Measurements from ENCODE around the gene ZMYND10. TPM values are rescaled to one million over a fixed set of nuclear protein-coding genes. Genes with fewer than 3 reads are reported as not detected.

Gene ZMYND10
- total RNA-seq, 1 experiment from 2014 or later: 1.4 TPM

DNA sequence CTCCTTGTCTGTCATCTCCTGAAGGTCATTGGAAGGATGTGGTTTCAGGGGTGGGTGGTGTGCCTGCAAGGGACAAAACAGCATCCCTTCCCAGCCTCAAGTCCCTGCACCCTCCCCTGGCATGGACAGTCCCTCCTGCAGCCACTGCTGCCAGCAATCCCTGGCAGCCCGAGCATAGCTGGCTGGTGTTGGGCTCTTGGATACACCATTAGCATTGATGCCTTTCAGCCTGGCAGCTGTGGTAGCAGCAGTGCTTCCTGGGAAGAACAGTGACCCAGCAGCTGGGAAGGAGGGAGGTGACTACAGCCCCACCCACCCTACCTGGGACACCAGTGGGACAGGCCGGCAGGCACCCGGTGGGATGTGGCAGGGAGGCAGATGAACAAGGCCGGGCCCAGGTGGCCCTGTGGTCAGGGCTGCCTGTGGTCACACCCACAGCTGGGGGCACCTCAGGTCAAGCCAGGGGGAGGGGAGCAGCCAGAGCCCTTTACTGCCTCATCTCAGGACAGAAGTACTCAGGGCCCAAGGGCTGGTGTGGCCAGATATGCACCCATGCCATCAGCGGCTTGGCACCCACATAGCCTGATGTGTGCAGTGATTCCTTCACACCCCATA lies 46.7 kb upstream of the ZMYND10 start:
- no peak for DNase-seq
- Mint-ChIP-seq H3K36me3 (ENCODE audit: insufficient read depth in 1 of 3, low read depth in 3 of 3) (0 out of 7 replicates have a peak, but pooled peaks cover 0 to 4% (median 0%) of the 10 kb centered on the region in 3 experiments), H3K27me3 (ENCODE audit: low read depth) (peaks cover 6% of the 10 kb centered on the region), H3K4me1 (0 out of 4 replicates have a peak, but pooled peaks cover 0 to 6% of the 10 kb centered on the region in 2 experiments), H3K4me3 (no peak overlapping the region), H3K9me3 (no peaks in the 10 kb centered on the region), H3K27ac (no peak overlapping the region)
- Histone ChIP-seq H3K14ac (ENCODE audit: insufficient read depth, low read length) (no peak overlapping the region; the same call in 1 of the 2 replicates), H3K4me1 (ENCODE audit: insufficient read depth, low read length) (no peaks in the 10 kb centered on the region), H3K4me2 (ENCODE audit: insufficient read depth, insufficient read length, low read length) (no peak overlapping the region), H4K91ac (ENCODE audit: insufficient read length, low read depth, low read length) (no peak overlapping the region), H3K79me2 (ENCODE audit: insufficient read depth, low read length) (no peaks in the 10 kb centered on the region), H2BK15ac (ENCODE audit: low read depth, low read length) (no peak overlapping the region), H2AK5ac (ENCODE audit: insufficient read length, low read length) (no peak overlapping the region), H2BK5ac (ENCODE audit: insufficient read length, low read length) (no peak overlapping the region), H4K20me1 (ENCODE audit: control insufficient read depth, insufficient read depth, insufficient read length) (no peaks in the 10 kb centered on the region), H2BK12ac (ENCODE audit: insufficient read length, low read depth, low read length) (no peak overlapping the region), H3K9ac (ENCODE audit: extremely low read depth, insufficient read length, low read length) (no peak overlapping the region), H4K5ac (ENCODE audit: insufficient read length, low read depth, low read length) (no peak overlapping the region), H3K79me1 (ENCODE audit: insufficient read depth, low read depth, low read length, poor library complexity, severe bottlenecking) (no peaks in the 10 kb centered on the region), H2BK20ac (ENCODE audit: low read depth, low read length, poor library complexity, severe bottlenecking) (no peak overlapping the region), H3K27ac (ENCODE audit: insufficient read length, low read depth, low read length) (no peak overlapping the region), H3K4ac (ENCODE audit: low read depth, low read length) (no peak overlapping the region), H3K9me3 (ENCODE audit: control insufficient read depth, low read depth, low read length) (no peaks in the 10 kb centered on the region), H3K23me2 (ENCODE audit: insufficient read length, low read depth, low read length, poor library complexity, severe bottlenecking) (no peaks in the 10 kb centered on the region), H2BK120ac (ENCODE audit: low read depth, low read length, poor library complexity, severe bottlenecking) (no peak overlapping the region), H3K18ac (ENCODE audit: insufficient read length, low read depth, low read length) (no peak overlapping the region), H4K8ac (replicated peaks; ENCODE audit: insufficient read length, low read depth, low read length) (no peak overlapping the region), H2AFZ (ENCODE audit: low read length) (no peak overlapping the region), H3T11ph (ENCODE audit: low read length) (no peak overlapping the region), H3K27me3 (ENCODE audit: insufficient read depth, low read length) (no peaks in the 10 kb centered on the region), H3K23ac (ENCODE audit: insufficient read length, low read depth, low read length) (no peak overlapping the region), H3K56ac (ENCODE audit: insufficient read length, low read depth, low read length) (no peak overlapping the region)
- TF ChIP-seq, protein P1, sequence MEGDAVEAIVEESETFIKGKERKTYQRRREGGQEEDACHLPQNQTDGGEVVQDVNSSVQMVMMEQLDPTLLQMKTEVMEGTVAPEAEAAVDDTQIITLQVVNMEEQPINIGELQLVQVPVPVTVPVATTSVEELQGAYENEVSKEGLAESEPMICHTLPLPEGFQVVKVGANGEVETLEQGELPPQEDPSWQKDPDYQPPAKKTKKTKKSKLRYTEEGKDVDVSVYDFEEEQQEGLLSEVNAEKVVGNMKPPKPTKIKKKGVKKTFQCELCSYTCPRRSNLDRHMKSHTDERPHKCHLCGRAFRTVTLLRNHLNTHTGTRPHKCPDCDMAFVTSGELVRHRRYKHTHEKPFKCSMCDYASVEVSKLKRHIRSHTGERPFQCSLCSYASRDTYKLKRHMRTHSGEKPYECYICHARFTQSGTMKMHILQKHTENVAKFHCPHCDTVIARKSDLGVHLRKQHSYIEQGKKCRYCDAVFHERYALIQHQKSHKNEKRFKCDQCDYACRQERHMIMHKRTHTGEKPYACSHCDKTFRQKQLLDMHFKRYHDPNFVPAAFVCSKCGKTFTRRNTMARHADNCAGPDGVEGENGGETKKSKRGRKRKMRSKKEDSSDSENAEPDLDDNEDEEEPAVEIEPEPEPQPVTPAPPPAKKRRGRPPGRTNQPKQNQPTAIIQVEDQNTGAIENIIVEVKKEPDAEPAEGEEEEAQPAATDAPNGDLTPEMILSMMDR (conservative IDR thresholded peaks at IDR 0.05): no peak
- WGBS (ENCODE audit: extremely low coverage, insufficient read length, low lambda C conversion rate): no CpG with 5 or more reads among the region's 5 CpGs
